Cardiac fibroblast (primary cell): ENCODE data around the gene B4GALNT2.
"Not testable (repeated sequence)": the region's sequence is repeated elsewhere in the genome, so short reads cannot be mapped to it uniquely, and the experiment has no call there.

Experiments
- DNase-seq, 2 donors: peaks; one replicate each; pipeline versions ENCODE4 v3.0.0 to v3.0.0-alpha.2; 2010; ENCODE audit warnings: low read depth in 2 of 2
- H3K4me3 ChIP-seq, 2 donors: replicated peaks in 1 of 2; 1 replicate in 1 of 2; 2 replicates in 1 of 2; pipeline ENCODE4 v1.5.1; 2011; ENCODE audit warnings: low read depth in 2 of 2, low read length in 2 of 2, mild to moderate bottlenecking in 2 of 2, moderate library complexity in 1 of 2
- CTCF ChIP-seq: IDR thresholded peaks from one replicate; pipeline ENCODE4 v1.5.1; 2011; ENCODE audit warnings: low read depth, mild to moderate bottlenecking, low read length, inconsistent platforms

Gene B4GALNT2

GRCh38 chr17:49121696-49122292 is 10.8 kb upstream of the B4GALNT2 start:
- DNase-seq, result no peak
- TF ChIP-seq CTCF, result no peak
- no peak overlapping the region for H3K4me3 ChIP-seq

GRCh38 chr17:49122566-49122965 is 10.0 kb upstream of the B4GALNT2 start:
- no peak overlapping the region for H3K4me3 ChIP-seq
- TF ChIP-seq CTCF, result no peak
- DNase-seq, result no peak

- TF ChIP-seq CTCF, result no peak
- no peak for DNase-seq
- no peak overlapping the region for H3K4me3 ChIP-seq
These were observed 9.5 kb upstream of the B4GALNT2 start for GRCh38 chr17:49123061-49123460.

GRCh38 chr17:49125449-49125848 is 7.1 kb upstream of the B4GALNT2 start:
- H3K4me3 ChIP-seq, result no peak overlapping the region
- TF ChIP-seq CTCF, result no peak
- DNase-seq, result no peak

GRCh38 chr17:49126183-49126859 is 6.2 kb upstream of the B4GALNT2 start:
- DNase-seq, H3K4me3 ChIP-seq: not testable (repeated sequence)

GRCh38 chr17:49129359-49129950 is 3.1 kb upstream of the B4GALNT2 start:
- not testable (repeated sequence) for DNase-seq, H3K4me3 ChIP-seq

GRCh38 chr17:49130891-49131290 is 1.7 kb upstream of the B4GALNT2 start:
- no peak for TF ChIP-seq CTCF
- peak in 1 of 2 donors; percentile 32 for DNase-seq
- H3K4me3 ChIP-seq, result no peak overlapping the region

- H3K4me3 ChIP-seq, result peak overlapping the region; percentile 23 to 39
- TF ChIP-seq CTCF, result no peak
- no peak for DNase-seq
These were observed 261 bp upstream of the B4GALNT2 start for GRCh38 chr17:49132317-49132698.
